ENCODE data around the gene MBNL2. TPM values are rescaled to one million over a fixed set of nuclear protein-coding genes. Genes with fewer than 3 reads are reported as not detected.

Gene MBNL2
- total and polyA plus RNA-seq, 2 of the 4 experiments (the other 2 are of a cell fraction) = 26.9 to 103 TPM

DNA sequence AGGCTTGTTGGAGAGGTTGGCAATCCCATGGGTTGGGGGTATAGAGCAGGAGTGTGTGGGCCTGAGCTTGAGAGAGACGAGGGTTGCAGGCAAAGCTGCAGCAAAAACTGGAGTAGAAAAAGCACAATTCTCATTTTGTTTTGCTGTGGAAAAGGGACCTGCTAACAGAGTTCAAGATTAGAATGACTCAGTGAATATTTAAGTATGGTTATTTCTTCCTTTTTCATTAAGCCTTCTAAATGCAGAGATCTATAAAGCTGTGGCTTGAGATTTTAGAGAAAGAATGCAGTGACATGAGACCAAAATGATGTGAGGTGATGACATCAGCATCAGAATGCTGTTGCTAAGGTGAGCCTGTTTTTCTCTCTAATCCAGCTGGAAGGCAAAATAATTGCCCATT lies 10.8 kb upstream of the MBNL2 start:
- Histone ChIP-seq H4K91ac (ENCODE audit: insufficient read depth, low read depth, low read length) (peak overlapping the region; percentile 35; the same call in 1 of the 2 replicates), H3K9me1 (ENCODE audit: insufficient read depth, low read length) (no peaks in the 10 kb centered on the region), H3K23ac (ENCODE audit: low read depth, low read length) (peak overlapping the region; percentile 35; the same call in 1 of the 2 replicates), H3K79me1 (ENCODE audit: low read depth in 1 of 2, low read length in 2 of 2) (no peaks in the 10 kb centered on the region), H3K4me2 (ENCODE audit: low read depth, low read length) (no peak overlapping the region), H3K9me3 (ENCODE audit: control insufficient read depth, insufficient read depth, low read length) (no peaks in the 10 kb centered on the region), H2BK120ac (ENCODE audit: low read depth, low read length) (peak overlapping the region; percentile 61; the same call in 1 of the 2 replicates), H3K27me3 (ENCODE audit: control insufficient read depth, insufficient read depth, low read length) (no peaks in the 10 kb centered on the region), H3K36me3 (ENCODE audit: control insufficient read depth, insufficient read depth, low read length) (no peaks in the 10 kb centered on the region), H4K20me1 (ENCODE audit: insufficient read depth, low read length) (no peaks in the 10 kb centered on the region), H2AK5ac (ENCODE audit: low read depth, low read length) (no peak overlapping the region), H2AFZ (replicated peaks; ENCODE audit: low read length, poor library complexity) (no peak overlapping the region), H3K4ac (ENCODE audit: low read depth, low read length) (peak overlapping the region; percentile 69), H3K14ac (replicated peaks; ENCODE audit: low read depth, low read length) (peak overlapping the region; percentile 41; the same call in 1 of the 2 replicates), H3K4me3 (ENCODE audit: insufficient read depth, low read depth, low read length) (no peak overlapping the region), H3K27ac (ENCODE audit: insufficient read depth, low read length) (peak overlapping the region; percentile 41; the same call in 1 of the 2 replicates), H2BK20ac (ENCODE audit: low read depth, low read length) (peak overlapping the region; percentile 53), H3K9ac (ENCODE audit: low read depth, low read length) (peak overlapping the region; percentile 58; the same call in 1 of the 2 replicates), H4K5ac (ENCODE audit: low read depth, low read length) (peak overlapping the region; percentile 75; the same call in 1 of the 2 replicates), H3K18ac (ENCODE audit: low read depth, low read length) (peak overlapping the region; percentile 88), H2BK5ac (ENCODE audit: low read depth, low read length, poor library complexity, severe bottlenecking) (no peak overlapping the region), H3K56ac (ENCODE audit: extremely low read depth, insufficient read depth, low read length) (no peak overlapping the region), H4K8ac (ENCODE audit: low read depth in 2 of 2, low read length in 2 of 2) (peak overlapping the region in 1 of 2 experiments; percentile 53; a peak in 1 of 4 replicates), H2BK15ac (ENCODE audit: low read depth, low read length) (no peak overlapping the region), H3K4me1 (ENCODE audit: control insufficient read depth, insufficient read depth, low read length) (peaks cover 7% of the 10 kb centered on the region), H2AK9ac (replicated peaks; ENCODE audit: low read depth, low read length, poor library complexity) (no peak overlapping the region)
- DNase-seq (peak; percentile 48), ATAC-seq (ENCODE audit: low read depth) (peak; percentile 57)
- no TSS peak for BruUV-seq (replicated peaks)
- TF ChIP-seq CHD1 (IDR thresholded peaks at IDR 0.05; ENCODE audit: low read depth, low read length) (no peak), BHLHE40 (IDR thresholded peaks at IDR 0.05; ENCODE audit: low read depth, low read length) (no peak), CEBPB (IDR thresholded peaks at IDR 0.05; ENCODE audit: low read depth, low read length) (no peak), FOS (IDR thresholded peaks at IDR 0.05; ENCODE audit: low read depth, low read length) (no peak), RFX5 (IDR thresholded peaks at IDR 0.05; ENCODE audit: low read depth, low read length) (no peak), POLR2A (IDR thresholded peaks at IDR 0.05; ENCODE audit: low read depth, low read length) (no peak), SMC3 (IDR thresholded peaks at IDR 0.05; ENCODE audit: low read depth, low read length) (no peak), RAD21 (IDR thresholded peaks at IDR 0.05; ENCODE audit: low read length) (no peak), MXI1 (IDR thresholded peaks at IDR 0.05; ENCODE audit: borderline replicate concordance, low read depth, low read length) (no peak), MAFK (IDR thresholded peaks at IDR 0.05; ENCODE audit: low read depth, low read length) (no peak), MAZ (IDR thresholded peaks at IDR 0.05; ENCODE audit: borderline replicate concordance, low read depth, low read length) (no peak), RCOR1 (IDR thresholded peaks at IDR 0.05; ENCODE audit: insufficient replicate concordance, low read length) (no peak), NFE2L2 (IDR thresholded peaks at IDR 0.05; ENCODE audit: low read depth, low read length) (no peak)
- TF ChIP-seq, protein P1, sequence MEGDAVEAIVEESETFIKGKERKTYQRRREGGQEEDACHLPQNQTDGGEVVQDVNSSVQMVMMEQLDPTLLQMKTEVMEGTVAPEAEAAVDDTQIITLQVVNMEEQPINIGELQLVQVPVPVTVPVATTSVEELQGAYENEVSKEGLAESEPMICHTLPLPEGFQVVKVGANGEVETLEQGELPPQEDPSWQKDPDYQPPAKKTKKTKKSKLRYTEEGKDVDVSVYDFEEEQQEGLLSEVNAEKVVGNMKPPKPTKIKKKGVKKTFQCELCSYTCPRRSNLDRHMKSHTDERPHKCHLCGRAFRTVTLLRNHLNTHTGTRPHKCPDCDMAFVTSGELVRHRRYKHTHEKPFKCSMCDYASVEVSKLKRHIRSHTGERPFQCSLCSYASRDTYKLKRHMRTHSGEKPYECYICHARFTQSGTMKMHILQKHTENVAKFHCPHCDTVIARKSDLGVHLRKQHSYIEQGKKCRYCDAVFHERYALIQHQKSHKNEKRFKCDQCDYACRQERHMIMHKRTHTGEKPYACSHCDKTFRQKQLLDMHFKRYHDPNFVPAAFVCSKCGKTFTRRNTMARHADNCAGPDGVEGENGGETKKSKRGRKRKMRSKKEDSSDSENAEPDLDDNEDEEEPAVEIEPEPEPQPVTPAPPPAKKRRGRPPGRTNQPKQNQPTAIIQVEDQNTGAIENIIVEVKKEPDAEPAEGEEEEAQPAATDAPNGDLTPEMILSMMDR (conservative IDR thresholded peaks at IDR 0.05; ENCODE audit: low read depth, low read length) = no peak
- TF ChIP-seq, protein P2, sequence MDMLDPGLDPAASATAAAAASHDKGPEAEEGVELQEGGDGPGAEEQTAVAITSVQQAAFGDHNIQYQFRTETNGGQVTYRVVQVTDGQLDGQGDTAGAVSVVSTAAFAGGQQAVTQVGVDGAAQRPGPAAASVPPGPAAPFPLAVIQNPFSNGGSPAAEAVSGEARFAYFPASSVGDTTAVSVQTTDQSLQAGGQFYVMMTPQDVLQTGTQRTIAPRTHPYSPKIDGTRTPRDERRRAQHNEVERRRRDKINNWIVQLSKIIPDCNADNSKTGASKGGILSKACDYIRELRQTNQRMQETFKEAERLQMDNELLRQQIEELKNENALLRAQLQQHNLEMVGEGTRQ (IDR thresholded peaks at IDR 0.05; ENCODE audit: low read depth, low read length) = no peak
- TF ChIP-seq, protein P3, sequence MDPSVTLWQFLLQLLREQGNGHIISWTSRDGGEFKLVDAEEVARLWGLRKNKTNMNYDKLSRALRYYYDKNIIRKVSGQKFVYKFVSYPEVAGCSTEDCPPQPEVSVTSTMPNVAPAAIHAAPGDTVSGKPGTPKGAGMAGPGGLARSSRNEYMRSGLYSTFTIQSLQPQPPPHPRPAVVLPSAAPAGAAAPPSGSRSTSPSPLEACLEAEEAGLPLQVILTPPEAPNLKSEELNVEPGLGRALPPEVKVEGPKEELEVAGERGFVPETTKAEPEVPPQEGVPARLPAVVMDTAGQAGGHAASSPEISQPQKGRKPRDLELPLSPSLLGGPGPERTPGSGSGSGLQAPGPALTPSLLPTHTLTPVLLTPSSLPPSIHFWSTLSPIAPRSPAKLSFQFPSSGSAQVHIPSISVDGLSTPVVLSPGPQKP (IDR thresholded peaks at IDR 0.05; ENCODE audit: borderline replicate concordance, low read depth, low read length) = no peak
- dilution Hi-C loops (cut with HindIII; ENCODE audit: low sequenced_read_pairs, unreplicated experiment) (no loop called here), in situ Hi-C loops (cut with MboI; ENCODE audit: low sequenced_read_pairs) (loop anchor here (5.0 kb wide), 1 partner anchor 89 kb away; no protein-coding TSS in a partner anchor), intact Hi-C loops (cut with micrococcal nuclease) (loop anchor here (5.0 kb wide), 1 partner anchor 179 kb away; no protein-coding TSS in a partner anchor)
- no CpG with 5 or more reads among the region's 1 CpG for WGBS, 2 experiments (ENCODE audit: extremely low coverage in 2 of 2, insufficient read length in 1 of 2)
- ChIA-PET POLR2A (ENCODE audit: unreplicated experiment) (no interaction called here), CTCF (interaction anchor here (0.9 to 2.6 kb wide), 4 partner anchors 12 to 102 kb away, joined by 3 to 23 read pairs (median 10); partner anchors contain the start of gene MBNL2)

Data from IMR-90 (cell line).